Mononuclear cell (primary cell): ENCODE measurements around the gene SUCLG1. TPM values are rescaled to one million over a fixed set of nuclear protein-coding genes. Genes with fewer than 3 reads are reported as not detected.
"Not testable (repeated sequence)": the region's sequence is repeated elsewhere in the genome, so short reads cannot be mapped to it uniquely, and the experiment has no call there.

Experiments
- H3K27me3 ChIP-seq: 2 replicates; pipeline ENCODE4 v1.6.0; 2011; ENCODE audit warnings: low read length, control low read depth; ENCODE audit not compliant: insufficient read depth
- H3K4me1 ChIP-seq: 2 replicates; pipeline ENCODE4 v1.5.1; 2011; ENCODE audit warnings: mild to moderate bottlenecking, low read length, control low read depth; ENCODE audit not compliant: insufficient read depth
- H3K4me3 ChIP-seq: 2 replicates; pipeline ENCODE4 v1.5.1; 2011; ENCODE audit warnings: mild to moderate bottlenecking, low read length, moderate library complexity
- H3K9me3 ChIP-seq: 2 replicates; pipeline ENCODE4 v1.5.1; 2011; ENCODE audit warnings: low read depth, mild to moderate bottlenecking, control low read depth, low read length
- total RNA-seq: library from RNA; depleted of rRNA; stranded (reverse); fragments of >200 nt; gene quantifications from one replicate; pipeline ENCODE4 v1.2.3, GENCODE V29; 2012

SUCLG1 gene
- total RNA-seq, 1 donor, result 50.4 TPM

DNA sequence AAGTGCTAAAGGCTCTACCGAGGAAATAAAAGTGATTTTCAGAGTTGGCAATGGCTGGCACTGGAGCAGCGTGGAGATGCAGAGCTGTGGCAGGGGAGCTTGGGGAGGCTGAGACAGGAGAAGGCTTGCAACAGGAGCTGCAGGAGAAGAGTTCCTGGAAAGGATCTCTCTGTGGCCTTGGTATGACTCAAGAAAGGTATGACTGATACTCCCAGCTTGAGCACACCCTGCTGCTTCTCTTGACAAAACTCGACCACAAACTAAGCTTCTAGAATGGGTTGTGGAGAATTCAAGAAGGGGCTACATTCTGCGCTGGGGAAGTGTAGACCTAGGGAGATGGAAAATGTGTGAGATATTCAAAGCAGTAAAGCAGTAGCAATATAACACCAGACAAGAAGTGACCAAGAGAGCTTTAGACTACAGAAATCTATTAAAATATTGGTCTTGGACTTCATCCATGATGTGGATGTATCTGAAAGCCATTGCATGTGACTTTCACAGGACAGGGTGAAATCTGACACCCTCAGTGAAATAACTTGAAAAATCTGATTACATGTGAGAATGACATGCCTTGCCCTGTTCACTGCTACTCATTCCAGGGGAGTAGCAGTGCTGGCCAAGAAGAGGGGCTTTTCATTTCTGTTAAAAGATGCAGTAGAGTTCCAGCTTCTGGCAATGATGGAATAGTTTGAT, 41.5 kb downstream of the SUCLG1 start:
- Histone ChIP-seq H3K4me1 (no peaks in the 10 kb centered on the region), H3K4me3 (no peak overlapping the region), H3K9me3 (no peaks in the 10 kb centered on the region), H3K27me3 (peaks cover 4% of the 10 kb centered on the region)

DNA sequence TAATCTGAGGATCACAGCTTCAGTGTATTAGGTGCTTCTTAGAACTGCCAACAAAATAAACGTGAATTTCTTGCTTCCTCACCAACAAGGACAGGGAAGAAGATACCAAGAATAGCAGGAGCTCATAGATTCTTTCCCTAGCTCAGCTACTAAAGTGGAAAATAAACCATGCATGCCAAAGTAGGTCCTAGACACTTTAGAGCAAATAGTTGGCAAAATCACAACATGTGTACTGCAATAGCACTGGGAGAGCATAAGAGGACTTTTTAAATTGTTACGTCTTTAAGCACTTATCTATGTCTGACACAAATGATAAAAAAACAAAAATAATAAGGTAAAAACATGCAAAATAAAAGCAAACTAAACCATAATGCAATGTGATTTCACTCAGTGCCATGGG, 49.5 kb downstream of the SUCLG1 start:
- Histone ChIP-seq H3K4me3 (no peak overlapping the region), H3K27me3 (peaks cover 4% of the 10 kb centered on the region), H3K4me1 (no peaks in the 10 kb centered on the region), H3K9me3 (no peaks in the 10 kb centered on the region)

DNA sequence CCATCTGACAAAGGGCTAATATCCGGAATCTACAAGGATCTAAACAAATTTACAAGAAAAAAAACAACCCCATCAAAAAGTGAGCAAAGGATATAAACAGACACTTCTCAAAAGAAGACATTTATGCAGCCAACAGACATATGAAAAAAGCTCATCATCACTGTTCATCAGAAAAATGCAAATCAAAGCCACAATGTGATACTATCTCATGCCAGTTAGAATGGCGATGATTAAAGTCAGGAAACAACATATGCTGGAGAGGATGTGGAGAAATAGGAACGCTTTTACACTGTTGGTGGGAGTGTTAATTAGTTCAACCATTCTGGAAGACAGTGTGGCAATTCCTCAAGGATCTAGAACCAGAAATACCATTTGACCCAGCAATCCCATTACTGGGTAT, 57.0 kb downstream of the SUCLG1 start:
- not testable (repeated sequence) for H3K4me1 ChIP-seq, H3K4me3 ChIP-seq, H3K9me3 ChIP-seq, H3K27me3 ChIP-seq

DNA sequence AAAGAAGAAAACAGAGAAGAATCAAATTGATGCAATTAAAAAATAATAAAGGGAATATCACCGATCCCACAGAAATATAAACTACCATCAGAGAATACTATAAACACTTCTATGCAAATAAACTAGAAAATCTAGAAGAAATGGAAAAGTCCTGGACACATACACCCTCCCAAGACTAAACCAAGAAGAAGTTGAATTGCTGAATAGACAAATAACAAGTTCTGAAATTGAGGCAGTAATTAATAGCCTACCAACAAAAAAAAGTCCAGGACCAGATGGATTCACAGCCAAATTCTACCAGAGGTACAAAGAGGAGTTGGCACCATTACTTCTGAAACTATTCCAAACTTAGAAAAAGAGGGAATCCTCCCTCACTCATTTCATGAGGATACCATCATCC, 59.2 kb downstream of the SUCLG1 start:
- H3K9me3 ChIP-seq, H3K27me3 ChIP-seq, H3K4me1 ChIP-seq, H3K4me3 ChIP-seq: not testable (repeated sequence)

DNA sequence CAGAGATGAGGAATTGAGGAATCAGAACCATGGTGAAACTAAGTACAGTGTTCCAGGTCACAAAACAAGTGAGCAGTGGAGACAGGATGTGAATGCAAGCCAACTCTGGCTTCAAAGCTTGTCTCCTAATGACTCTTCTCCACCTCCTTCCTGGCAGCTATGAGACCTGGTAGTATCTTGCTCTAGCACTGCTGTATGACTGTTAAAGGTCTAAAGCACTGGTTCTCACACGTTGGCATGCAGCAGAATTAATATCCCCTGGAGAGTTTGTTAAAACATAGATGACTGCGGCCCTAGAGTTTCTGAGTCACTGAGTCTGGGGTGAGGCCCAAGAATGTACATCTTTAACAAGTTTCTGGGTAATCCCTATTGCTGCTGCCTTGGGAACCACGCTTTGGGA, 63.3 kb downstream of the SUCLG1 start:
- Histone ChIP-seq H3K4me3 (no peak overlapping the region), H3K9me3 (no peaks in the 10 kb centered on the region), H3K27me3 (peaks cover 4% of the 10 kb centered on the region), H3K4me1 (no peaks in the 10 kb centered on the region)

DNA sequence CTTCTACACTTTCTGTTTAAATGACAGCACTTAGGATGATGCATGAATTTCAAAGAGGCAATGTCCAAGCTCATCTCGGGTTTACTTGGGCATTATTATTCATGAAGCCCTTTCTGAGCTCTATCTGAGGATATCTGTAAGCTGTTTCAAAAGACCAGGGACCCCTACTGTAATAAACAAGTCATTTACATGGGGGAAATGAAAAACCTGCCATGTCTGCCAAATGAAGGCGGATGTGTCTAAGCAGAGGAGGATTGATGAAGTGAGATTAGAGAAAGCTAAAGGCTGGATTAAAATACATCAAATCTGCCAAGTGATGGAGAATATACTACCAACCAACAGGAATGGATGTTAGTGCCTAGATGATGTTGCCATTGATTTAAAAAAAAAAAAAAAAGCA, 64.5 kb downstream of the SUCLG1 start:
- no peaks in the 10 kb centered on the region for H3K9me3 ChIP-seq
- no peaks in the 10 kb centered on the region for H3K4me1 ChIP-seq
- H3K4me3 ChIP-seq, result no peak overlapping the region
- peaks cover 4% of the 10 kb centered on the region for H3K27me3 ChIP-seq

DNA sequence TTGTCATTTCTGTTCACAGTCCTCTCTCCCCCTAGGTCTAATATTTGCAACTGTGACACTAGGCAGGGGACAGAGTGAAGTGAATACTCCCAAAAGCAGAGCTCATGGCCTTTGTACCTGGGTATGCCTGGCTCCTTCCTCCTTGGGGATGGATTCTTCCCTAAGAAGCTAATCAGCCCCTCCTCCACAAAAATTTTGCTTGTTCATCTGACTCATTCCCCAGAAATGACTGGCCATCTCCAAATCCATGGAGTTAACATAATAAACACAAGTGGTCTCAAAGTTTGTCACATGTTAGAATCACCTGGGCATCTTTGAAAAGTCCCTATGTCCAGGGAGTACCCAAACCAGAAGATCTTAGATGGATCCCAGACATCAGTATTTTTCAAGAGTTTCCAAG, 65.3 kb downstream of the SUCLG1 start:
- Histone ChIP-seq H3K27me3 (peaks cover 6% of the 10 kb centered on the region), H3K4me1 (no peaks in the 10 kb centered on the region), H3K4me3 (no peak overlapping the region), H3K9me3 (no peaks in the 10 kb centered on the region)

DNA sequence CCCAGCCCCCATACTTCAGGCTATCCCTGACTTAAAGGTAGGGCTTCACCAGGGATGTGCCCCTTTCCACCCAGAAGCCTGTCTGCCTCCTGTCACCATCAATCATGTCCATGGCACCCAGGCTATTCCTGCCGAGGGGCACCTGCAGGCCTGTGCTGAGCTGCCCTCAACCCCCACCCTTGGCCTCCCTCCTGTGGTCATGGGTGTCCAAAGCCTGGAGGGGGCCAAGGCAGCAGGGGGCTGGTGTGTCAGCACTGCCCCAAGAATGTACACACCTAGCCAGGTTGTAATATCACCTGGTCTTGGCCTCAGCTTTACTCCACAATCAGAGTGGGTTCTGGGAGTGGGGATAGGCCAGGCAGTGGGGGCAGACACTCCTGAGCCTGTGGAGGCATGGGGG, 69.3 kb downstream of the SUCLG1 start:
- H3K4me3 ChIP-seq, result no peak overlapping the region
- H3K9me3 ChIP-seq, result no peaks in the 10 kb centered on the region
- H3K27me3 ChIP-seq, result peaks cover 6% of the 10 kb centered on the region
- H3K4me1 ChIP-seq, result no peaks in the 10 kb centered on the region

DNA sequence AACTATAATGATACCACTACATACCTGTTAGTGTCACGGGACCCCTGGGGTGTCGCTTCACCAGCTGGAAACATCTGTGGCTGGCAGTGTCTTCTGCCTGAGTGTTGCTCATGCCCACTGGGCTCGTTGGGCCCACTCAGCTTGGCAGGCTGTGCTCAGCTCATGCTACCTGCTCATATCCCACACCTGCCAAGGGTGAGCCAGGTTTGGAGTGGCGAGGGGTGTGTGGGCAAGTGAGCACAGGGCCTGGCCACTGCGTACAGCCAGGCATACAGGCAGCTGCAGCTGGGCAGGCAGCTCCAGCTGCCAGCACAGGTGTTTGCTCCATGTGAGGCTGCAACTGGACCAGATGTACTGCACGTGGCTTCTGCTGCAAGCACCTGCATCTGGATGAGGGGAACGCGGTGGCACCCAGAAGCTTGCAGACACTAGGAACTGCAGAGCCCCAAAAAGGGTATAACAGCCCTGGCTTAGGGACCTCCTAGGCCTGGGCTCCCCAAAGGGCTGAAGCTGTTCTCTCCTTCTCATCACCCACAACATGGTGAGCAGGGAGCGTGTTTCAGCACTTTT, 70.1 kb downstream of the SUCLG1 start:
- H3K4me1 ChIP-seq, result no peaks in the 10 kb centered on the region
- peaks cover 6% of the 10 kb centered on the region for H3K27me3 ChIP-seq
- no peaks in the 10 kb centered on the region for H3K9me3 ChIP-seq
- H3K4me3 ChIP-seq, result no peak overlapping the region

DNA sequence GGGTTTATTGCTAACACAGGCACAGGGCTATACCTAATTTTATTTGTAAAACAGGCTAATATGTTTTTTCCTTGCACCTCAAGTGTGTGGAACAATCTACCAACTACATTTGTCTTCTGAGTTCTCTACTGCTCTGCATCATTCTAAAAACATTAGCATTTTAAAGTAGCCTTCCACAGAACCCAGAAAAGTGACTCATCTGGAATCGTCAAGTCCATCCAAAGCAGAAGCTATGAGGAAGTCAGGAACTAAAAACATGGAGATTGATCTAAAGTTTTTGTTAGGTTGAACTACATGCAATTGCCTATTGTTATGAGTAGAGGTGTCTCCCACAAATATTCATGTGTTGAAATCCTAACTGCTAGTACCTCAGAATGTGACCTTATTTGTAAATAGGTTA, 70.9 kb downstream of the SUCLG1 start:
- Histone ChIP-seq H3K4me3 (no peak overlapping the region), H3K4me1 (no peaks in the 10 kb centered on the region), H3K27me3 (peaks cover 4% of the 10 kb centered on the region), H3K9me3 (no peaks in the 10 kb centered on the region)

DNA sequence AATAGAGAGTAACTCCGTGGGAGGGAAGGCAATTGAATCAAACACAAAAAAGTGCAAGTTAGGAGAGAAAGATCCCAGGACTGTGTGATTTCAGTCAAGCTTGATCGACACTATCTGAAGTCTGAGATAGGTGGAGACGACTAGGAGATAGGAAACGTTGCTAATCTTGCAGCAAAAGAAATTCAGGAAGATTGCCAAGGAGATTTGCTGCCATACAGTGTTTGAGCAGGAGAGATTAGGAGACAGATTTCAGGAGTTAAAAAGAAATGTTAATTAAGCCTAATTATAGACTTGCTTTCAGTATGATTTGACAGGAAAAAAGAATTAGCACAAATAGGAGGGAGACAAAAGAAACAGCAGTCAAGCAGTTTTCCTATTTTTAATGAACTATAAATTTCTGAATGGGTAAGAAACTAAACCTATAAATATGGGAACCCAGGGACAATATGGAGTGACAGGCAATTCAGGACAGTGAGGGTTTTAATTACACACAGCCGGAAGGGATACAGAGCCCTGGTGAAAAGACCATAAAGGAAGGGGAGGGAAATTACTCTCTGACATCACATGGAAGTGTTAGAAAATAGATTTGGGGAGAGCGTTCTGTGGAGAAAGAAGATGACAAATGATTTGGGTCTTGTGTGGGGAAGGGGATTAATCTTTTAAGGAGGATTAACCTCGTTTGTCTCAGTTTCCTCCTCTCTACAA, 72.6 kb downstream of the SUCLG1 start:
- H3K4me3 ChIP-seq, result no peak overlapping the region

DNA sequence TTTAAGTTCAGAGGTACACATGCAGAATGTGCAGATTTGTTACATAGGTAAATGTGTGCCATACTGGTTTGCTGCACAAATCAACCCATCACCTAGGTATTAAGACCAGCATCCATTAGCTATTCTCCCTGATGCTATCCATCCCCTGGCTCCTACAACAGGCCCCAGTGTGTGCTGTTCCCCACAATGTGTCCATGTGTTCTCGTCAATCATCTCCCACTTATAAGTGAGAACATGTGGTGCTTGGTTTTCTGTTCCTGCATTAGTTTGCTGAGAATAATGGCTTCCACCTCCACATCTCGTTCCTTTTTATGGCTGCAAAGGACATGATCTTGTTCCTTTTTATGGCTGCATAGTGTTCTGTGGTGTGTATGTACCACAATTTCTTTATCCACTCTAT, 75.8 kb downstream of the SUCLG1 start:
- no peaks in the 10 kb centered on the region for H3K9me3 ChIP-seq
- H3K27me3 ChIP-seq, result peaks cover 4% of the 10 kb centered on the region
- H3K4me1 ChIP-seq, result no peaks in the 10 kb centered on the region
- H3K4me3 ChIP-seq, result no peak overlapping the region

More for the DNA sequence above, 72.6 kb downstream of the SUCLG1 start:
- Histone ChIP-seq H3K27me3 (peaks cover 6% of the 10 kb centered on the region), H3K4me1 (no peaks in the 10 kb centered on the region), H3K9me3 (no peaks in the 10 kb centered on the region)

DNA sequence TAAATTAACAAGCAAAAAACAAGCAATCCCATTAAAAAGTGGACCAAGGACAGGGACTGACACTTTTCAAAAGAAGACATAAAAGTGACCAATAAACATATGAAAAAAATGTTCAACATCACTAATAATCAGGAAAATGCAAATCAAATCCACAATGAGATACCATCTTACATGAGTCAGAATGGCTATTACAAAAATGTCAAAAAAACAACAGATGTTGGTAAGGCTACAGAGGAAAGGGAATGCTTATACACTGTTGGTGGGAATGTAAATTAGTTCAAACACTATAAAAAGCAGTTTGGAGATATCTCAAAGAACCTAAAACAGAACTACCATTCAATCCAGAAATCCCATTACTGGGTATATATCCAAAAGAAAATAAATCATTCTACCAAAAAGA, 78.2 kb downstream of the SUCLG1 start:
- H3K27me3 ChIP-seq, result peaks cover 4% of the 10 kb centered on the region
- H3K4me1 ChIP-seq, result no peaks in the 10 kb centered on the region
- H3K4me3 ChIP-seq, result no peak overlapping the region
- H3K9me3 ChIP-seq, result no peaks in the 10 kb centered on the region

DNA sequence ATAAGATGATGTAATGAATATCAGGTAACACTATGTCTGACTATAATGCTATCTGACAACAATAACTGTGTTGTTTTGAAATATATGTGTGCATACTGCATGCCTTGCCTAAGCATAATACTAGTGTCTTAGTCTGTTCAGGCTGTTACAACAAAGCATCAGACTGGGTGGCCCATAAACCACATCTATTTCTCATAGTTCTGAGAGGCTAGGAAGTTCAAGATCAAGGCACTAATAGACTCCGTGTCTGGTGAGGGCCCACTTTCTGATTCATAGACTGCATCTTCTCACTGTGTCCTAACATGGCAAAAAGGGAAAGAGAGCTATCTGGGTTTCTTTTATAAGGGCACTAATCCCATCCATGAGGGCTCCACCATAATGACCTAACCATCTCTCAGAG, 80.1 kb downstream of the SUCLG1 start:
- Histone ChIP-seq H3K9me3 (no peaks in the 10 kb centered on the region), H3K4me1 (no peaks in the 10 kb centered on the region), H3K4me3 (no peak overlapping the region), H3K27me3 (peaks cover 4% of the 10 kb centered on the region)

DNA sequence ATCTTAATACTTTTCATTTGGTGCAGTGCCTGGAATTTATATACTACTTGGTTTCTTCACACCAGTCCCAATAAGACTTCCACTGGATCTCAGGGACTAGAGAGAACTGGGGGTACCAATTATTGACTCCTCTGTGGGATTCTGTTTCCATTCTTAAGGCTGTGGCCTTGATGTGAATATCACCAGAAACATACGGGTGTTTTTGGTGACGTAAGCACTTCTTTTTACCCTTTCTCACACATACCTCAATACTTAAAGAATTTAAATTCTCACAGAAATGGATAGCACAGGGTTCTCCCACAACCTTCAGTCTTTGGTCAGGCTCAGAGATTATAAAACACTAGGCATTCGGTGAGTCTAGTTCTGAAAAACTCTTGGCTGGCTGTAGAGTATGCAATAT, 84.1 kb downstream of the SUCLG1 start:
- Histone ChIP-seq H3K27me3 (no peaks in the 10 kb centered on the region), H3K9me3 (no peaks in the 10 kb centered on the region)

DNA sequence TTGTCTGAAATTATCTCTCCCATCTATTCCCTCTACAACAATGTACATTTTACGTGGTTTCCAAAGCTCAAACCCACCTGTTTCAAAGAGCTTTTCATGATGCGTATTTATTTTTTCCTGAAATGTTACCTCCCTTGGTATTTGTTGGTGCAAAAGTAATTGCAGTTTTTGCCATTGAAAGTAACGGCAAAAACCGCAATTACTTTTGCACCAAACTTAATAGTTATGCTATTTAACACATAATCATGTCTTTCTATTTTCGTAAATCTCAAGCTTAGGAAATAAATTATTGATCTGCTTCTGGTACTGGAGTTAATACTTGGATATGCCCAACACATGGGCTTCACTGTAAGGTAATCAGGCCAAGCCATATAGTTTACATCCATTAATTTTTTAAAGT, 85.2 kb downstream of the SUCLG1 start:
- Histone ChIP-seq H3K27me3 (no peaks in the 10 kb centered on the region), H3K9me3 (no peaks in the 10 kb centered on the region), H3K4me1 (no peaks in the 10 kb centered on the region), H3K4me3 (no peak overlapping the region)

More for the DNA sequence above, 84.1 kb downstream of the SUCLG1 start:
- Histone ChIP-seq H3K4me3 (no peak overlapping the region), H3K4me1 (no peaks in the 10 kb centered on the region)
